Regular cardiac myocyte (primary cell): ENCODE results near the gene FAM209B. TPM values are rescaled to one million over a fixed set of nuclear protein-coding genes. Genes with fewer than 3 reads are reported as not detected.

ENCODE experiments used
- total RNA-seq: library from RNA; depleted of rRNA; stranded (reverse); fragments of >200 nt; gene quantifications from 2 replicates; pipeline ENCODE4 v1.2.3, GENCODE V29; 2014

FAM209B gene
- not detected in 2 replicates for total RNA-seq

GRCh38 chr20:56532946-56533345 is at the start of gene FAM209B:
FAM209B (plus strand) TSS chr20:56533246; CDS start chr20:56533342, 96 bp downstream.

GRCh38 chr20:56524444-56524843 is 8.6 kb upstream of the FAM209B start, which contains the start of gene FAM209A:
FAM209A (plus strand) TSS chr20:56524744; CDS start chr20:56524809, 65 bp downstream.

Other genes starting within 250 kb of the FAM209B start
- 31.4 and 42.0 TPM in 2 replicates for gene FAM210B, start 174.3 kb upstream of the FAM209B start, total RNA-seq
- 9.6 and 88.8 TPM in 2 replicates for gene AURKA, start 141.0 kb upstream of the FAM209B start, total RNA-seq
- gene CSTF1, start 140.6 kb upstream of the FAM209B start, total RNA-seq: 25.9 and 33.7 TPM in 2 replicates
- gene CASS4, start 121.0 kb upstream of the FAM209B start, total RNA-seq: 0.28 and 2.9 TPM in 2 replicates
- gene RTF2, start 64.6 kb upstream of the FAM209B start, total RNA-seq: 85.7 and 99.5 TPM in 2 replicates
- gene FAM209A, start 8.5 kb upstream of the FAM209B start, total RNA-seq: under 0.01 TPM in 1 of 2 replicates, not detected in the other
- gene TFAP2C, start 96.1 kb downstream of the FAM209B start, total RNA-seq: not detected in 2 replicates